ENCODE results near the gene DNAAF8. TPM values are rescaled to one million over a fixed set of nuclear protein-coding genes. Genes with fewer than 3 reads are reported as not detected.

Gene DNAAF8
- total RNA-seq, 3 donors from 2014 or later = 0.22 to 1.8 (median 0.98) TPM

GRCh38 chr16:4767872-4768548, 33.7 kb downstream of the DNAAF8 start:
- ATAC-seq (no peak), DNase-seq (peak in 2 of 3 donors; percentile 38 to 51)
- intact Hi-C loops (cut with DNase I, micrococcal nuclease) = no loop called here
- Histone ChIP-seq H3K4me3 (peak overlapping the region; percentile 18), H3K4me1 (ENCODE audit: low read depth) (peaks cover 21% of the 10 kb centered on the region), H3K9me3 (no peaks in the 10 kb centered on the region), H3K36me3 (ENCODE audit: low read depth) (no peaks in the 10 kb centered on the region)
- TF ChIP-seq, protein P1, sequence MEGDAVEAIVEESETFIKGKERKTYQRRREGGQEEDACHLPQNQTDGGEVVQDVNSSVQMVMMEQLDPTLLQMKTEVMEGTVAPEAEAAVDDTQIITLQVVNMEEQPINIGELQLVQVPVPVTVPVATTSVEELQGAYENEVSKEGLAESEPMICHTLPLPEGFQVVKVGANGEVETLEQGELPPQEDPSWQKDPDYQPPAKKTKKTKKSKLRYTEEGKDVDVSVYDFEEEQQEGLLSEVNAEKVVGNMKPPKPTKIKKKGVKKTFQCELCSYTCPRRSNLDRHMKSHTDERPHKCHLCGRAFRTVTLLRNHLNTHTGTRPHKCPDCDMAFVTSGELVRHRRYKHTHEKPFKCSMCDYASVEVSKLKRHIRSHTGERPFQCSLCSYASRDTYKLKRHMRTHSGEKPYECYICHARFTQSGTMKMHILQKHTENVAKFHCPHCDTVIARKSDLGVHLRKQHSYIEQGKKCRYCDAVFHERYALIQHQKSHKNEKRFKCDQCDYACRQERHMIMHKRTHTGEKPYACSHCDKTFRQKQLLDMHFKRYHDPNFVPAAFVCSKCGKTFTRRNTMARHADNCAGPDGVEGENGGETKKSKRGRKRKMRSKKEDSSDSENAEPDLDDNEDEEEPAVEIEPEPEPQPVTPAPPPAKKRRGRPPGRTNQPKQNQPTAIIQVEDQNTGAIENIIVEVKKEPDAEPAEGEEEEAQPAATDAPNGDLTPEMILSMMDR (IDR thresholded peaks at IDR 0.05) = no peak

GRCh38 chr16:4768549-4769305, 34.4 kb downstream of the DNAAF8 start:
- Histone ChIP-seq H3K4me3 (peak overlapping the region; percentile 18), H3K9me3 (no peaks in the 10 kb centered on the region), H3K4me1 (ENCODE audit: low read depth) (peaks cover 21% of the 10 kb centered on the region), H3K36me3 (ENCODE audit: low read depth) (no peaks in the 10 kb centered on the region)
- TF ChIP-seq, protein P1 (IDR thresholded peaks at IDR 0.05) = no peak
- DNase-seq (peak; percentile 98 to 99 (median 99)), ATAC-seq (peak; percentile 92)
- intact Hi-C loops (cut with DNase I, micrococcal nuclease) = no loop called here

DNA sequence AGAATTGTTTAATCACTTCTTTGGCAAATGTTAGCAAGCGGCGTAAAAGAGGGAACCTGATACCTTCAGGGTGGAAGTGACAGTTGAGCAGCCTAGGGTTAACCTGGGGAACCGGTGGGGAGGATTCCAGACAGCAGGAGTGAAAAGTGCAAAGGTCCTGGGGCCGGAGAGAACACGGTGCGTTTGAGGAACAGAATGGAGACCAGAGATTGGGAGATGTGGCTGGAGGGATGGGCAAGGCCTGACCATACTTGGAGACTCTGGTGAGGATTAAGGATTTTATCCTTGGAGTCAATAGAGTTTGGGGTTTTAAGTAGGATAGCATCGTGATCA, 34.9 kb downstream of the DNAAF8 start:
- no peaks in the 10 kb centered on the region for H3K36me3 ChIP-seq (ENCODE audit: low read depth)
- ATAC-seq (no peak), DNase-seq (peak in 1 of 3 donors; percentile 26)
- peaks cover 21% of the 10 kb centered on the region for H3K4me1 ChIP-seq (ENCODE audit: low read depth)
- H3K9me3 ChIP-seq = no peaks in the 10 kb centered on the region
- intact Hi-C loops (cut with DNase I, micrococcal nuclease) = no loop called here
- TF ChIP-seq, protein P1 (IDR thresholded peaks at IDR 0.05) = no peak
- peak overlapping the region; percentile 18 for H3K4me3 ChIP-seq

DNA sequence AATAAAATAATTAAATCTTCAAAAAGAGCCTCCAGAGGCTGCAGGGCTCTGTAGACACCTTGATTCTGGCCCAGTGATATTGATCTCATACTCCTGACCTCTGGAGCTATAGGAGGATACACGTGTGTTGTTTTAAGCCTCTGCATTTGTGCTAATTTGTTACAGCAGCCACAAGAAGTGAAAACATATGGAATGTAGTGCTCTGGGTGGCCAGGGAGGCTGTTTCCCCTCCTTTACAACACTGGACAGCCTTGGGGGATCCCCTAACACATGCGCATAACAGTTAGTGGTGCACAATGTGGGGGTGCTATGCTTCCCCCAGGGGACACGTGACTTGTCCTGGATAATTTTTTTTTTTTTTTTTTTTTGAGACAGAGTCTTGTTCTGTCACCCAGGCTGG, 37.3 kb downstream of the DNAAF8 start:
- Histone ChIP-seq H3K36me3 (ENCODE audit: low read depth) (no peaks in the 10 kb centered on the region), H3K4me1 (ENCODE audit: low read depth) (peaks cover 9% of the 10 kb centered on the region), H3K9me3 (no peaks in the 10 kb centered on the region), H3K4me3 (no peak overlapping the region)
- DNase-seq = no peak
- intact Hi-C loops (cut with DNase I, micrococcal nuclease) = no loop called here
- no peak for ATAC-seq
- TF ChIP-seq, protein P1 (IDR thresholded peaks at IDR 0.05) = no peak

- no peaks in the 10 kb centered on the region for H3K9me3 ChIP-seq
- TF ChIP-seq, protein P1 (IDR thresholded peaks at IDR 0.05) = no peak
- DNase-seq (no peak), ATAC-seq (no peak)
- H3K4me3 ChIP-seq = no peak overlapping the region
- H3K4me1 ChIP-seq (ENCODE audit: low read depth) = peaks cover 8% of the 10 kb centered on the region
- H3K36me3 ChIP-seq (ENCODE audit: low read depth) = no peaks in the 10 kb centered on the region
- intact Hi-C loops (cut with DNase I, micrococcal nuclease) = no loop called here
These were observed 38.0 kb downstream of the DNAAF8 start for GRCh38 chr16:4772351-4772750.
